NCI-H526 treated with DMSO at 0.1 percent for 48 hours (cell line): ENCODE measurements around the gene ANXA8L1.
"Not testable (repeated sequence)": the region's sequence is repeated elsewhere in the genome, so short reads cannot be mapped to it uniquely, and the experiment has no call there.

ENCODE experiments used
- DNase-seq: peaks from one replicate; lab custom pipeline; 2025; lab: John Stamatoyannopoulos, UW

The ANXA8L1 gene

DNA sequence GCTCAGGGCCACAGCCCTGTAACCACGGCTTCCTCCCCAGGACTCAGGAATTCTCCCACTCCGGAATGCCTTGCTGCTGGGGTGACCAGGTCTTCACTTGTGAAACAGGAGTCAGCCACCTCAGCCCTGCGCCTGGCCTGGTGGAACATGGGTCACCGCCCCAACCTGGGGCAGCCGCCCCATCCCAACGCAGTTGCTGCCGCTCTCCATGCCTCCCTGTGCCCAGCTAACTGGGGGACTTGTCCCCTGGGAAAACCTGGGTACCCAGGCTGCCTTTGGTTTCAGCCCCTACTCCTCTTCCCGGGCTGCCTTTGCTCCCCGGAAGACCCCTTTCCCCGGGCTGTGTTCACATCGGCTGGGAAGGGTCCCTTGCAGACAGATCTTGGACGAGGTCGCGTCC is 22.2 kb downstream of the ANXA8L1 start:
- DNase-seq = not testable (repeated sequence)

DNA sequence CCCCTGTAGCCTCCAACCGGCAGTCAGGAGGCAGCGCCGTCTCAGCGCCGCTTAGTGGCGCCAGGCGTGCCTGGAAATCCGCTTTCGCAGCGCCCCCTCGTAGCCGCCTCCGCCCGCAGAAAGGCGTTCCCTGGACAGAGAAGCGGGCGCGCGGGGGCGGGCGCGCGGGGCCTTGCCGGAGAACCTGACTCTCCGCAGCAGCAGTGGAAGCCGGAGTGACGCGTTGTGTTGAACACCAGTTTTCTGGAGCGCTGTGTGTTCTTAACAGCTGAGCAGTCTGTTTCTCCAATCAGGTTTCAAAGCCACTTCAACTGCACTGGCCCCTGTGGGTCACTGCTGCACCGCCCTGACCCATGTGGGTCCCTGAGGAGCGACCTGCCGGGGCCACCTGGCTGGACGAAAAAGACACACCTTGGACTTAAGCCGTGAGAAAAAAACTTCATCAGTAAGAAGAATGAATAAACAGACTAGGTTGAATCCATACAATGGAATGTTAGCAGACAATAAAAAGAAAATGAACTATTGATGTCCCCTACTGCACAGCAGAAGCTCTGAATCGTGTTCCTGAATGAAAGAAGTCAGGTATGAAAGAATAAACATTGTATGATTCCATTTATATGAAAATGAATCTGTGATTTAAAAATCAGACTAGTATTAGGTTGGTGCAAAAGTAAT is 22.8 kb downstream of the ANXA8L1 start:
- DNase-seq = not testable (repeated sequence)

DNA sequence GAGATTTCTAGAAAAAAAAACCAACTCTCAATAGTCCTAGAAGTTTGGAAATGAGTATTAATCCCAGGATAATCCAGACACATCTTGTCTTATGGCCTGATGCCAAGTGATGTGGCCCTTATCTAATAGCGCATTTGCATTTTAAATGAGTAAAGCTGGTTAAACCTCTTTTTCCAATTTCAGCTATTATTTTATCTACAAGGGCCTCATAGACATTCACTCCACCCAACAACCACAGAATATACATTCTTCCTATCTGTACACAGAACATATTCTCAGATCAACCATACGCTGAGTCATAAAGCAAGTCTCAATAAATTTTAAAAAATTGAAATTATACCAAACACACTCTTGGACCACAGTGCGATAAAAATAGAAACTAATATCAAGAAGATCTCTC is 34.0 kb downstream of the ANXA8L1 start:
- DNase-seq = not testable (repeated sequence)

DNA sequence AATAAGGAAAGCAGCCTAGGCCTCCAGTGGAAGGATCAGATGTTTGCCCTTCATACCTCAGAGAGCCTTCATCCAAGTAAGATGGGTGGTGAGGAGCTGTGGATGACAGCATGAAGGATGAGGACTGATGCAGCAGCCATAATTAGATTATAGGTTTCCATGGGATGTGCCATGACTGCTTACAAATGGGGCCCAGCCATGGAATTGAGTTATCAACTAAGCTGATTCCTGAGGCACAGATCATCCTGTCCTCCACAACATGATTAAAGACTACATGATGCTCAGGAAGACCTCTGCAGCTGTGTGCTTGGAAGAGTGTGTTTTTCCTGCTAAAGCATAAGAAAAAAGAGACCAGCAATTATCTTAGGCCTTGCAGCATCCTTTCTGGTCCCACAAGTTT is 35.5 kb downstream of the ANXA8L1 start:
- not testable (repeated sequence) for DNase-seq

DNA sequence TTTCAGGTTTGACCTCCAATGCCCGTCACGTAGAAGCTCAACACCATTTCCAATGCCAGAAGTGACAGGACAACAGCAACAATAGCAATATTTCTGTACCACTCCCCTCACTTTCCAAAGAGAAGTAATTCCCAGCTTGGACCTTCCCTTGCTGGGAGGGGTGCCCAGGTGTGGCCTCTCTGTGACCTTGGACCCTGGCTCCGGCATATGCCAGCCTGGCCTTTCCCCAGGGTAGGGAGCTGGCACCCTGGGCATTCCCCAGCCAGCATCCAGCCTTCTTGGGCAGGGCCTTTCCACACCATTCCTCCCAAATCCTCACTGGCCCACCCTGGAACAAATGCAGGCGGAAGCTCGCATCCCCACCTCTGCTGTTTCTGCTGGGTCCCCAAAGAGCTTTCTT is 37.1 kb downstream of the ANXA8L1 start:
- not testable (repeated sequence) for DNase-seq

DNA sequence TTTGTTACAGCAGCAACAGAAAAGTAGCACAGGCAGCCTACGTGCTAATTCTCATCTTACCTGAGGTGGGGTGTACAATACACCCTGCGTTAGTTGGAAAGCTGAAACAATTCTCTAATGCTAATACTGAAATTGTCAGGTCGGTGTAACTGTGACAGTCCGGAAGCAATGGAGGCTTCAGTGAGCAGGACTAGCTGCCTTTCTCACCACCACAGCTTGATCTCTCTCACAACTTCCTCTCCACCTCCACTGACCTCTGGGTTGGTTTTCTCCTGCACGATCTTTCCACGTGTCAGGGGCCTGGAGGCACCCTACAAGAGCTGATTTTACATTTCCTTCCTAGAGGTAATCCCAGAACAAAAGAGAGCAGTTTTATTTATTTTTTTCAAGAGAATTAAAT is 39.7 kb downstream of the ANXA8L1 start:
- DNase-seq = not testable (repeated sequence)

DNA sequence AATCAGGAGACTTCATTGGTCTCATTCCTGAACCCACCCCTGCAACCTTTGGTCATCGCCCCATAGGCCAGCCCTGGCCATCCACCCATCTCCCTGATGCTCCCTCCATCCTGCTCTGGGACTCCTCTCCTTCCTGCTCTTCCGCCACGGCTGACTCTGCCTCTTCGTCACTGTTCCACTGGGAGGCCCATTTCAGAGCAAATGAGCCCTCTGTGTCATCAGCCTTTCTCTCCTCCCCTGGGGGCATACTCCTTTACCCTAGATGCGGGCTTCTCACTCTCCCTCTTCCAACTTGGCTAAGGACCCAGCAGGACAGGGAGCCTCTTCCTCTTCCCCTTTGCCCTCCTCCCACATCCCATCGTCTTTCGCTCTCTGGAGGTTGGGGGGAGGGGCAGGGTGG is 42.7 kb downstream of the ANXA8L1 start:
- not testable (repeated sequence) for DNase-seq

DNA sequence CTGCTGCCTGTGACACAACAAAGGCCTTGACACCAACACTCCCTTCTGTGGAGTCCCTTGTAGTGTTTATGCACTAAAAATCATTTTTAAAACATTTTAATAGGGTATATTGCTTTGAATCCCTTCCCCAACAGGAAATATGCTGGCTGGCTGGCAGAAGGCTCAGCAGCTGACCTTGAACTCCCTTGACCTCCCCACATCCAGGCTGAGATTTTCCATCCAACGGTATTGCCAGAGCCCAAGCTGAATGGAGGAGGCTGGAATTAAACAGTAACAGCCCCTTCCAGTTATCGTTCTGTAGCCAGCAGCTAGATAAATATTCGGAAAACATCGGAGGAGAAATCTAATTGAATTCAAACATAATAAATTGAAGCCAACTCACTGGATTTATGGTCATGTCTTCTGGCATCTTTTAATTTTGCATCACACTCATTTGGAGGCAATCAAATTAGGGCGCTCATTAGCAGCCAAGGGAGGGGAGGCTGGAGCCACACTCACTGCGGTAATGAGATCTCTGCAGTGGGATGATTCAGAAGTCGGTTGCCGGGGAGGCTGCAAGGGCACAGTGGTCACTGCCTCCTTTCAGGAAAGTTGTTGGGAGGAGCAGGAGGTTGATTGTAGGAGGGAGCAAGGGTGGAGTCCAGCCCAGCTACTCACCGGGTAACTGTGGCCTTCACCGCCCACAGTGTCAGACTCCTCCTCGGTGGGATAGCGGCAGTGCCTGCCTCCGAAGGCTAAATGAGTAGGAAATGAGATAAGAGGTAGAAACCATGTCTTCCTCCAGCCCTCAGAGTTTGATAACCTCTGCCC is 44.2 kb downstream of the ANXA8L1 start:
- DNase-seq = not testable (repeated sequence)

DNA sequence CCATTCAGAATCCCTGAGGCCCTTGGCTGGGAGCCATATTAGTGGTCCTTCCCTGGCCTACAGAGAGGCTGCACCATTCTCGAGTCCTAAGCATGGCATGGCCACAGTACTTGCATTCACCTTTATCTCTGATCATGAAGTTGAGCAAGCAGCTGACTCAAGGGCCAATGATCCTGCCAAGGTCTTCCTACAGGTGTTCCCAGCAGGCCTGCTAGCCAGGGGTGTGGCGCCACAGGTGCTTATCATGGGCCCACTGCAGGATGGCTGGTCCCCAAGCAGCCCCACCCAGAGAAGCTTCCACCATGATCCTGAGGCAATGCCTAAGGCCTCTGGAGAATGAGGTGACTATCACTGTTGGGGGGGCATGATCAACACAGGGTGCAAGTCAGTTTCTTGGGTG is 48.0 kb downstream of the ANXA8L1 start:
- not testable (repeated sequence) for DNase-seq

DNA sequence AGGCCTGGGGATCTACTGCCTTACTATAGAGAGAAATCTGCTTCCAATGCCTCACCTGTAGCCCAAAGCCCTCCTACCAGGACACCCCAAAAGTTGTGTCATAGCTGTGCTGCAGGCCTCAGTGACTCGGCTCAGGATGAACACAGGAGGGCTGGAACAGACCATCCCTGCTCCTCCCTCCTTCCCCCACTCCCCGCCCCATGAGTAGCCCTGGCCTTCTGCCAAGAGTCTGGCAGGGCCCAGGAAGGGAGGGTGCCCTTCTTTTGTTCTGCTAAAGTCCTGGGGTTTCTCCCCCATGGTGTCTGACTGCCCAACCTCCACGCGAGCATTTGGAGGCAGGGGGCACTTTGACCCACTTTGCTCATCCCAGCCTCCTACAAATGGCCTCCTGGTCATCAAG is 65.4 kb downstream of the ANXA8L1 start:
- DNase-seq = not testable (repeated sequence)
